ENCODE measurements around the gene COL7A1. TPM values are rescaled to one million over a fixed set of nuclear protein-coding genes. Genes with fewer than 3 reads are reported as not detected.

The COL7A1 gene
- 62.0 TPM for total RNA-seq (ENCODE audit: unreplicated experiment)
- long read RNA-seq, result 0 reads

- Mint-ChIP-seq H3K27ac (ENCODE audit: unreplicated experiment) (no peak within 1 kb of the TSS), H3K36me3 (ENCODE audit: unreplicated experiment) (peaks cover 5% of the 10 kb centered on the region), H3K9me3 (ENCODE audit: unreplicated experiment) (peaks cover 10% of the 10 kb centered on the region), H3K27me3 (ENCODE audit: unreplicated experiment) (peaks cover 16% of the 10 kb centered on the region), H3K4me3 (ENCODE audit: unreplicated experiment) (no peak within 1 kb of the TSS), H3K4me1 (ENCODE audit: low read depth, unreplicated experiment) (peaks cover 12% of the 10 kb centered on the region)
- no peak for DNase-seq
- no peak for TF ChIP-seq CTCF (IDR thresholded peaks at IDR 0.05; ENCODE audit: partially characterized antibody, unreplicated experiment)
Observed at GRCh38 chr3:48595075-48595525, at the start of gene COL7A1. TSS of gene COL7A1 (minus strand) at chr3:48595329. CDS start at chr3:48595159, 170 bp downstream.

GRCh38 chr3:48642605-48643004 is 47.5 kb upstream of the COL7A1 start:
- H3K36me3 Mint-ChIP-seq (ENCODE audit: unreplicated experiment), result peaks cover 5% of the 10 kb centered on the region
- H3K9me3 Mint-ChIP-seq (ENCODE audit: unreplicated experiment), result peaks cover 5% of the 10 kb centered on the region
- no peak for TF ChIP-seq CTCF (IDR thresholded peaks at IDR 0.05; ENCODE audit: partially characterized antibody, unreplicated experiment)
- H3K4me1 Mint-ChIP-seq (ENCODE audit: low read depth, unreplicated experiment), result peaks cover 6% of the 10 kb centered on the region
- peaks cover 9% of the 10 kb centered on the region for H3K27me3 Mint-ChIP-seq (ENCODE audit: unreplicated experiment)
- no peak for DNase-seq
- no peak overlapping the region for H3K27ac Mint-ChIP-seq (ENCODE audit: unreplicated experiment)
- H3K4me3 Mint-ChIP-seq (ENCODE audit: unreplicated experiment), result no peak overlapping the region

DNA sequence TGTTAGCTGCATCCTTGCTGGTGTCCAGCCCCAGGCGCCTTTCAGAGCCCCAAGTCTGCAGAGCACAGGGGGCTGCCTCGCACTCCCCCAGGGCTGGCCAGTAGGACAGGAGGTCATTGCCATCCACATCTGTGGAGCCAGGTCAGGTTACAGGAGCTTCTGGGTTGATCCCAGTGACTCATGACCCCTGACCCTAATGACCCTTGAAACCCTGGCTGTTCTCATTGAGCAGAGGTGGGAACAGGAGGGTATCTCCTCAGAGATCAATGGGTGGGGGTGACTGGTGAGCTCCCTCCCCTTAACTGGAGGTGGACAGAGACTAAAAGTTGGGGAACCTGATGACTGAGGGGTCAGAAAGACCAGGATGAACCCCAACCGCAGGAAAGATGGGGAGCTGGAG is 46.3 kb upstream of the COL7A1 start:
- H3K9me3 Mint-ChIP-seq (ENCODE audit: unreplicated experiment), result peaks cover 7% of the 10 kb centered on the region
- TF ChIP-seq CTCF (IDR thresholded peaks at IDR 0.05; ENCODE audit: partially characterized antibody, unreplicated experiment), result no peak
- H3K4me3 Mint-ChIP-seq (ENCODE audit: unreplicated experiment), result no peak overlapping the region
- peaks cover 5% of the 10 kb centered on the region for H3K36me3 Mint-ChIP-seq (ENCODE audit: unreplicated experiment)
- no peak overlapping the region for H3K27ac Mint-ChIP-seq (ENCODE audit: unreplicated experiment)
- no peak for DNase-seq
- peaks cover 5% of the 10 kb centered on the region for H3K27me3 Mint-ChIP-seq (ENCODE audit: unreplicated experiment)
- peaks cover 15% of the 10 kb centered on the region for H3K4me1 Mint-ChIP-seq (ENCODE audit: low read depth, unreplicated experiment)

GRCh38 chr3:48639944-48640606 is 44.9 kb upstream of the COL7A1 start:
- Mint-ChIP-seq H3K9me3 (ENCODE audit: unreplicated experiment) (peaks cover 7% of the 10 kb centered on the region), H3K27me3 (ENCODE audit: unreplicated experiment) (peaks cover 6% of the 10 kb centered on the region), H3K4me1 (ENCODE audit: low read depth, unreplicated experiment) (peaks cover 18% of the 10 kb centered on the region), H3K27ac (ENCODE audit: unreplicated experiment) (no peak overlapping the region), H3K36me3 (ENCODE audit: unreplicated experiment) (peaks cover 5% of the 10 kb centered on the region), H3K4me3 (ENCODE audit: unreplicated experiment) (no peak overlapping the region)
- DNase-seq, result no peak
- TF ChIP-seq CTCF (IDR thresholded peaks at IDR 0.05; ENCODE audit: partially characterized antibody, unreplicated experiment), result no peak

DNA sequence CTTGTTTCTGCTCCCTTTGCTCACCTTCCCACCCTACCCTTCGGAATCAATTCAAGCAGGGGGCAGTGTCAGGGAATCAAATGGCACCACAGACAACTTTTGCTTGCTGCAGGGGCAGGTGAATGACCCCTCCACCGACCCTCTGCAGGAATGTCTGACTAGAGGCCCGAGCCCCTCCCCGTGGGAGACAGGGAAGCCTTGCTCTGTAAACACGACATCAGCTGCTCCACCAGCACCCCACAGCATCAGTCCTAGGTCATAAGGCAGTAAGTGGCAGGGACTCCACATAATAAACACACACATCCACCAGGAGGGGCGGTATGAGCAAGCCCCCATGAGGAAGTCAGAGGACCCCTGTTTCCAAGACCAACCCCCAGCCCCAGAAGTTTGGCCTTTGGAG is 42.2 kb upstream of the COL7A1 start:
- Mint-ChIP-seq H3K4me3 (ENCODE audit: unreplicated experiment) (peak overlapping the region; percentile 57), H3K27ac (ENCODE audit: unreplicated experiment) (no peak overlapping the region), H3K9me3 (ENCODE audit: unreplicated experiment) (peaks cover 3% of the 10 kb centered on the region), H3K4me1 (ENCODE audit: low read depth, unreplicated experiment) (peaks cover 17% of the 10 kb centered on the region), H3K36me3 (ENCODE audit: unreplicated experiment) (no peaks in the 10 kb centered on the region), H3K27me3 (ENCODE audit: unreplicated experiment) (peaks cover 4% of the 10 kb centered on the region)
- no peak for TF ChIP-seq CTCF (IDR thresholded peaks at IDR 0.05; ENCODE audit: partially characterized antibody, unreplicated experiment)
- DNase-seq, result no peak
